GM18861 (cell line): ENCODE measurements around the gene GUSB.

Source experiments
- ATAC-seq: cut with Tn5 transposase; IDR thresholded peaks from one replicate; pipeline ENCODE4 v1.9.1; 2021; ENCODE audit not compliant: unreplicated experiment

Gene GUSB

GRCh38 chr7:65938336-65938895 is 43.6 kb downstream of the GUSB start:
- no peak for ATAC-seq

GRCh38 chr7:65937296-65937695 is 44.7 kb downstream of the GUSB start:
- ATAC-seq, result no peak

- ATAC-seq, result no peak
Measured at GRCh38 chr7:65931685-65932084, 50.3 kb downstream of the GUSB start.

GRCh38 chr7:65927489-65928448 is 54.2 kb downstream of the GUSB start:
- ATAC-seq, result no peak

GRCh38 chr7:65926588-65926987 is 55.4 kb downstream of the GUSB start:
- ATAC-seq, result no peak

- no peak for ATAC-seq
Measured at GRCh38 chr7:65925040-65925439, 57.0 kb downstream of the GUSB start.

- ATAC-seq, result no peak
Measured at GRCh38 chr7:65924193-65924592, 57.8 kb downstream of the GUSB start.

GRCh38 chr7:65923316-65923715 is 58.7 kb downstream of the GUSB start:
- ATAC-seq, result no peak

- ATAC-seq, result no peak
Measured at GRCh38 chr7:65915921-65916657, 65.9 kb downstream of the GUSB start.

- no peak for ATAC-seq
Measured at GRCh38 chr7:65912237-65912636, 69.8 kb downstream of the GUSB start.
